ENCODE measurements around the gene MOG. TPM values are rescaled to one million over a fixed set of nuclear protein-coding genes. Genes with fewer than 3 reads are reported as not detected.
"Not testable (repeated sequence)": the region's sequence is repeated elsewhere in the genome, so short reads cannot be mapped to it uniquely, and the experiment has no call there.

Gene MOG
- total RNA-seq, 1 experiment from 2014 or later = not detected

DNA sequence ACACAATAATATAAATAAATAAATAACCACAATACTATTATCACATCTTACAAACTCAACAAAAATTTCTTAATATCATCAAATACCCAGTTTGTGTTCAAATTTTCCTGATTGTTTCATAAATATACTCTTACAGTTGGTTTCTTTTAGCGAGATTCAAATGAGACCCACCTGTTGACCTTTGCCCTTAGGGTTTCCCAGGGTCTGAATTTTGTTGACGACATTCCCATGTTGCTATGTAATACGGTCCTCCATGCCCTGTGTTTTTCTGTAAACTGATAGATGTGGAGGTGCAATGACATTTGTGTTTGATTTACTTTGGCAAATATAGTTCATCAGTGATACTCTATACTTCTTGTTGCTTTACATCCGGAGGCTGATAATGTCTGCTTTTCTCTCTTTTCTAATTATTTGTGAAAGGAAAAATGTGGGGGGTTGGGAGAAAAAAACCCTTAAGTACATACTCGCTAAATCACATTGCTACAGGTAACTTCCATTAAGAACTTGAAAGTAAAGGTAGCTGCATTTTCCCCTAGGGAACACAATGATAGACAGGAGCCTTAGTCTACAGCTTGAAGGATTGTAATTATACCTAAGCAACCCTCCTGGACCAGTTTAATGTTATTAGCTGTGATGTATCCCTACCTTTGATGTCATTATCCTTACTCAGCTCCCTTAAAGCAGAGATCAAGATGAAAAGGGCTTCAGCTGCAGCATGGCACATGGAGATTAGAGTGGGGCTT, 6.6 kb downstream of the MOG start:
- in situ Hi-C loops (cut with HindIII; ENCODE audit: low pct_unique_long_range_greater_than_20kb, low sequenced_read_pairs) = no loop called here

DNA sequence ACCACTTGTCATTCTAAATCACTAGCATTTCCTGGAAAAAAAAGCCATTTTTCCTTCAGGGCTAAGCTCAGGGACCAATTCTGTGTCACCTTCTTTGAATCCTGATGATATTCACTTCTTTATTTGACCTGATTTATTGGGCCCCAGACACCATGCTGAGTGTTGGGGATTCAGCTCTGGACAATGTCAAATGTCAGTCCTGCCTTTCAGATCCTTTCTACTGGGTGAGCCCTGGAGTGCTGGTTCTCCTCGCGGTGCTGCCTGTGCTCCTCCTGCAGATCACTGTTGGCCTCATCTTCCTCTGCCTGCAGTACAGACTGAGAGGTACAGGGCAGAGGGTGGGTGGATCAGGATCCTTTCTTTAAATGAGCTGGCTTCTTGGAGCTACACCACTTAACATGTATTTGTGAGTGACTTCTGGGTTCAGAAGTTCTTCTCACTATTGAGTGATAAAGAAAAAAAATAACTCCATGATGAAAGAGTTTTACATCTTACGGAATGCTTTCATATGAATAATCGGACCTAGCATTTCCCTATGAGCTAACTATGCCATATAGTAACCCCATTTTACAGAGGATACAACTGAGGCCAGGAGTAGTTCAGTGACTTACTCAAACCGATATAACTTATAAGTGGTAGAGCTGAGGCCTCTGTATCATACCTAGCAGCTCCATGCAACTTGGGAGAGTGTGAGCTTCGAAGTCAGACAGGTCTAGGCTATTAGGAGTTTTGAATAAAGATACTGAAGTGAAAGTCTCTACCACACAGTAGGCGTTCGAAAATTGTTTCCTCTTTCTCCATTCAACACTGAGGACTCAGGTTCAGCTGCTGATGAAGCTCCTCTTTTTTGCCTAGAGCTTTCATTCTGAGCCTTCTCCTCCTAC, 9.3 kb downstream of the MOG start:
- in situ Hi-C loops (cut with HindIII; ENCODE audit: low pct_unique_long_range_greater_than_20kb, low sequenced_read_pairs) = no loop called here

More for the DNA sequence above, 6.6 kb downstream of the MOG start:
- no peak for DNase-seq (ENCODE audit: low read depth, low spot score)

DNA sequence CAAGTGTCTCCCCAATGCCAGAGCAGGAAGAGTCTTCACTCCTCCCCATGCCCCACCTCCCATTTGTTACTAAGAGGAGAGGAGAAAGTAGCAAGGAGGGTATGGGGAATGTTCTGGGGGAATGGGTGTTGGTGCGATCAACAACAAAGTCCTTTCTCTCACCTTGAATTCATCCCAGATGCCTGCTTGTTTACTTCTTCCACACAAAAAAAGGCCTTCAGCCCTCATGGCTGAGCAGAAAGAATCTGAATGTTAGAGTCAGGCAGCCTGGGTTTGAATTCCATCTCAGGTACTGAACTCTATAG, 9.9 kb downstream of the MOG start:
- in situ Hi-C loops (cut with HindIII; ENCODE audit: low pct_unique_long_range_greater_than_20kb, low sequenced_read_pairs) = no loop called here
- DNase-seq (ENCODE audit: low read depth, low spot score) = no peak

More for the DNA sequence above, 9.3 kb downstream of the MOG start:
- no peak for DNase-seq (ENCODE audit: low read depth, low spot score)

DNA sequence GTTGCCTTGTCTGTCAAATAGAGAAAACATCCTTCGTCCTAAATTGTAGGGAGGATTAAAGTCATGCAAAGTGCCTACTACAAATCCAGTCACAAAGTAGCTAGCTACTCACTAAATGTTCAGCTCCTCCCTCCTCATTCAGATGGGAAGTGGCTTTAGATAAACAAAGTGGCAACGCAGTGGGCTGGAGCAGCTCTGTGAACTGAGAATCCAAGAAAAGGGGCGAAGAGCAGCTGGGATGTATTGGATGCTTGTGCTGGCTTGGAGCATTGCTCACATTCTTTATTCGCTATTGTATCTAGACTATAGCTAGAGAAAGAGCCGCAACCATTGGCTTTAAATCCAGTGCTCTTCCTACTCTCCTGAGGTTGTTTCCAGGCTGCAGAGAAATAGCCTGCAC, 10.3 kb downstream of the MOG start:
- no peak for DNase-seq (ENCODE audit: low read depth, low spot score)
- in situ Hi-C loops (cut with HindIII; ENCODE audit: low pct_unique_long_range_greater_than_20kb, low sequenced_read_pairs) = no loop called here

DNA sequence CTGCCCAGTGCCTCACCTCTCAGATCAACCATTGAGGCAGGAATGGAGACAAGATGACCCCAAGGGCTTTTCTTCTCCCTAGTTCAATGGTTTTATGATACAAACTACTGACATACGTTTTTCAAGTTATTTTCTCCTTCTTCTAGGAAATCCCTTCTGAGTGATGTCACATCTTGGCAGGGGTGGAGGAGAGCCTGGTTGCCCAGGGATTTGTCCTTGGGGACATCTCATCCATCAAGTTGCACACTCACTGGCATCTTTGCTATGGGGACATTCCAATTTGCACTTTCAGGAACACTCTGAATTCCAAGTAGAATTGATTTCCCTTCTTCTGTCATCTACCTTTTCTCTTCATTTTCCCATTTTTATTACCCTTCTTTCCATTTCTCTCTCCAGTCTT, 14.1 kb downstream of the MOG start:
- in situ Hi-C loops (cut with HindIII; ENCODE audit: low pct_unique_long_range_greater_than_20kb, low sequenced_read_pairs) = no loop called here
- DNase-seq (ENCODE audit: low read depth, low spot score) = no peak

DNA sequence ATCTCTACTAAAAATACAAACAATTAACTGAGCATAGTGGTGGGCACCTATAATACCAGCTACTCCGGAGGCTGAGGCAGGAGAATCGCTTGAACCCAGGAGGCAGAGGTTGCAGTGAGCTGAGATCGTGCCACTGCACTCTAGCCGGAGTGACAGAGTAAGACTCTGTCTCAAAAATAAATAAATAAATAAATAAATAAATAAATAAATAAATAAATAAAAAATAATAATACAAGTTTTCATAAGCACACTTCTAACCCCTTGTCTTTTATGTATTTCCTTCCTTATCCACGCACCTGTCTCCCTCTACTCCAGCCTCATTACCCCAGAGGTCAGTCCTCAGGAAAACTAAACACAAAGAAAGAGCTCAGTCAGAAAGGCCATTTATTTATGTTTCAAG, 15.2 kb downstream of the MOG start:
- in situ Hi-C loops (cut with HindIII; ENCODE audit: low pct_unique_long_range_greater_than_20kb, low sequenced_read_pairs); DNase-seq (ENCODE audit: low read depth, low spot score): not testable (repeated sequence)

DNA sequence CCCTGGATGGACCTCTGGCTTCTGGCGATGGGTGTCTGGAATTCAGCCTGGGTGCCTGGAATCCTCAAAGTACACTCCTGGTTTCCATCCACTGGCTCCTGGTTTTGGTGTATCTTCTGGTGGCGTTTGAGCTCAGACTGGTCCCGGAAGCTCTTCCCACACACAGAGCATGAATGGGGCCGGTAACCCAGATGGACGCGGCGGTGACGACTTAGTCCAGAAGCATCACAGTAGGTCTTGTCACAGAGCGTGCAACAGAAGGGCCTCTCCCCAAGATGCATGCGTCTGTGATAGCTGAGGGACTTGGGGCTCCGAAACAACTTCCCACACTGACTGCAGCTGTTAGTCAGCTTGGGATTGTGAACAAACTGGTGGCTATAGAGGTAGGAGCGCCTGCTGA, 16.3 kb downstream of the MOG start:
- in situ Hi-C loops (cut with HindIII; ENCODE audit: low pct_unique_long_range_greater_than_20kb, low sequenced_read_pairs) = no loop called here
- DNase-seq (ENCODE audit: low read depth, low spot score) = no peak

DNA sequence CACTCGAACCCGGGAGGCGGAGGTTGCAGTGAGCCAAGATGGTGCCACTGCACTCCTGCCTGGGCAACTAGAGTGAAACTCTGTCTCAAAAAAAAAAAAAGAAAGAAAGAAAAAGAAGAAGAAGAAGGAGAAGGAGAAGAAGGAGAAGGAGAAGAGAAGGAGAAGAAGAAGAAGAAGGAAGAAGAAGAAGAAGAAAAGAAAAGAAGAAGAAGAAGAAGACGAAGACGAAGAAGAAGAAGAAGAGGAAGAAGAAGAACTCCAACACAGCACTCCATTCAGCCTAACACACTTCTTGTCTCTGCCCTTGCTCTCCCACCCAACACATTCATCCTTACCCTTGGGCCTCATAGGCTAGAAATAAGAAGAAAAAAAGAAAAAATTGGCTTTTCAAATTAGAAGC, 17.1 kb downstream of the MOG start:
- in situ Hi-C loops (cut with HindIII; ENCODE audit: low pct_unique_long_range_greater_than_20kb, low sequenced_read_pairs) = no loop called here
- no peak for DNase-seq (ENCODE audit: low read depth, low spot score)

DNA sequence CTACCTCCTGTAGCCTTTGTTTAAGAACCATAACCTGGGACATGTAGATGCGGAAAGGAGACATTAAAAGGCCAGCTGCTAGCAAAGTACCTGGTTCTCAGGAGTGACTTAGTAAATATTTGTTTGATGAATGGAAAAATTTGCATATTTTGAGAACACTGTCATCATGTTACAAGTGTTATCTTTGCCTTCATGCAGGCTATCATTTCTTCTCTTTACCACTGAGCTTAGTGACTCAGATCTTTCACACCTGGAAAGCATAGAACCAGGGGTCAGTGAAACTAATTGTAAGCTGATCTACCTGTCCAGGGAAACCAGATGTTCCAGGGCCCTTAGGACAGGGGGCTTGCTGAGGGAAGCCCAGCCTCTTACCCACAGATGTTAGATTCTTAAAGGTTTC, 18.7 kb downstream of the MOG start:
- no peak for DNase-seq (ENCODE audit: low read depth, low spot score)
- in situ Hi-C loops (cut with HindIII; ENCODE audit: low pct_unique_long_range_greater_than_20kb, low sequenced_read_pairs) = no loop called here

DNA sequence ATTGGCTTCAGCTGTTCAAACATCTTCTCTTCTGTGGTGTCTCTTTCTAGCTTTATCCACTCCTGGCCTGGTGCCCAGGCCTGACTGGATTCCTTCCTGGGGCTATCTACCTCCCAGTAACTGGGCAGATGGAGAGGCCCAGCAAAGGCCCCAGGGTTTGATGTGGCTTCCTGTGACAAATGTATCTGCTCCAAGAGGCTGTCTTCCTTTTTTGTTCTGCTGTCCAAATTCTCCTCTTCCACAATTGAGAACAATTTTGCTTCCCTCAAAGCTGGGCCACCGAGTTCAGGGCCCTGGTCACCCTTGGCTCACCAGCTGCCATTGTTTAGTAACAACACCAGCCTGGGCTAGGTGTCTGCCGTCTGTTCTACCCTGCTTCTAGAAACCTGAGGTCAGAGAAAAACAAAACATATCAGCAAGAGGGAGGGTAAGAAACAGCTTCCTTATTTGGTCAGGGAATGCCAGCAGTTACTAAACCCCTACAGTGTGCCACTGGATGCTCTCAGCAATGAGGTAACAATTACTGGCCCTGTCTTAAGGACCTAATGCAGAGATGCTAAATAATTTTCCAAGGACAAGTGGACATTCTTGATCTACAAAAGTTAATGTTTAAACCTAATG, 20.2 kb downstream of the MOG start:
- in situ Hi-C loops (cut with HindIII; ENCODE audit: low pct_unique_long_range_greater_than_20kb, low sequenced_read_pairs) = no loop called here

DNA sequence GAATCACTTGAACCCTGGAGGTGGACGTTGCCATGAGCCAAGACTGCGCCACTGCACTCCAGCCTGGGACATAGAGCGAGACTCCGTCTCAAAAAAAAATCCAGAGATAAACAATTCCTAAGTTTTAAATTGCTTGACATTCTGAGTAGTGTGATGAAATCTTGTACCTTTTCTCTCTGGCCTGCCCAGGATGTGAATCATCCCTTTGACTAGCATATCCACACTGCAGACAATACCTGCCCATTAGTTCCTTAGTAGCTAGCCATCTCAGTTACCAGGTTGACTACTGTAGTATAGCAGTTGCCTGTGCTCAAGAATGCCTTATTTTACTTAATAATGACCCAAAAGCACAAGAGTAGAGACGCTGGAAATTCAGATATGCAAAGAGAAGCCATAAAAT, 21.2 kb downstream of the MOG start:
- in situ Hi-C loops (cut with HindIII; ENCODE audit: low pct_unique_long_range_greater_than_20kb, low sequenced_read_pairs) = no loop called here
- DNase-seq (ENCODE audit: low read depth, low spot score) = no peak

More for the DNA sequence above, 20.2 kb downstream of the MOG start:
- DNase-seq (ENCODE audit: low read depth, low spot score) = no peak

DNA sequence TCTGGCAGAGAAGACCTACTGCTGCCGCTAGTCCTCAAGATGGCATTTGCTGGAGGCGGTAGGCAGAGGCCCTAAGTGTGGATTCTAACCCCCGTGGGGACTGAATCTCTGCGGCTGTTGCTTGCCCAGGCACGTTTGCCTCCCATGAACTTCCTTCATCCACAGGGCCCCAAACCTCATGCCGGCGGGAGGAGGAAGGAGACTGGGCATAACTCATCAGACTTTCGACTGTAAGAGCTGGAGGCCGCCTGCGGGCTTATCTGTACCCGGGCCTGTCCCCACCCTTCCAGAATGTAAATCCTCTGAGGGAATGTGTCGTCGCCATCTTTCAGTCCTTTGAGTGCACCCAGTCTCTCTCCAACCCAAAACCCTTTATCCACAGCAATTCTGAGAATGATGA, 23.1 kb downstream of the MOG start:
- in situ Hi-C loops (cut with HindIII; ENCODE audit: low pct_unique_long_range_greater_than_20kb, low sequenced_read_pairs) = no loop called here
- no peak for DNase-seq (ENCODE audit: low read depth, low spot score)

DNA sequence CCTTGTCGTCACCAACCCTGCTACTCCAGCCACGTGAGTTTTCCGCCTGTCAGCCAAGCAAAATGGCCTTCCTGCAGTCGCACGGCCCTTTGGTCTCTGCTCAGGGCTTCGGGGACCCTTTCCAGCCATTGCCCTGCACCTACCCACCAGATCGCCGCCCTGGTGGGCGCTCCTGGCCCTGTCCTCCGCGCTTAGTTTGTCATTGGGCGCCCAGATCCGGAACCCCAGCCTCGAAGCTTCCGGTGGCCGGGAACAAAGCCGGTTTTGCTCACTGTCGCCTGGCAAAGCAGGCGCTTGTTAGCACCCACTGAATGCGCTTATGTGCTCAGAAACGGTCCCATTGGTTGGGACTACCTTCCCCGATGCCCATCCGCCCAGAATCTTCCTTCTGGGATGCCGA, 23.5 kb downstream of the MOG start:
- no peak for DNase-seq (ENCODE audit: low read depth, low spot score)
- in situ Hi-C loops (cut with HindIII; ENCODE audit: low pct_unique_long_range_greater_than_20kb, low sequenced_read_pairs) = no loop called here

DNA sequence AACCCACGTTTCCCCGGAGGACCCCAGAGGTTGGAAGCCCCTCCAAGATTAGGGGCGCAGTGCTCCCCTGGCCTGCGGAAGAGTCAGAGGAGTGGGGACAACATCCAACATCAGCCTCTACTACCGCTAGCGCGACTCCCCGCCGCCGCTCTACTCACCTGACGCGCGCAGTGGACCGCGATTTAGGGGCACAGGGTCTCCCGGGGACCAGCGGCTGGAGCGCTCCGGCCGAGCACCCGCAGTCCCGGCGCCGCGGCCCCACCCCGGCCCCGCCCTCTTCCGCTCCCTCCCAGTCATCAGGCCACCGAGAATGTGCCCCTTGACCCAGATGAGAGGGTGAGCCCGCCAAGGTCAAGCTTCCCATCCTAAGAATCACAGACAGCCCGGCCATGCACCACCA, 24.0 kb downstream of the MOG start, which contains the start of gene ZFP57:
ZFP57 (minus strand) TSS at position 249 of the 400 bp plus-strand sequence. CDS start 4,149 bp downstream, outside the sequence.
- DNase-seq (ENCODE audit: low read depth, low spot score) = no peak
- in situ Hi-C loops (cut with HindIII; ENCODE audit: low pct_unique_long_range_greater_than_20kb, low sequenced_read_pairs) = no loop called here

DNA sequence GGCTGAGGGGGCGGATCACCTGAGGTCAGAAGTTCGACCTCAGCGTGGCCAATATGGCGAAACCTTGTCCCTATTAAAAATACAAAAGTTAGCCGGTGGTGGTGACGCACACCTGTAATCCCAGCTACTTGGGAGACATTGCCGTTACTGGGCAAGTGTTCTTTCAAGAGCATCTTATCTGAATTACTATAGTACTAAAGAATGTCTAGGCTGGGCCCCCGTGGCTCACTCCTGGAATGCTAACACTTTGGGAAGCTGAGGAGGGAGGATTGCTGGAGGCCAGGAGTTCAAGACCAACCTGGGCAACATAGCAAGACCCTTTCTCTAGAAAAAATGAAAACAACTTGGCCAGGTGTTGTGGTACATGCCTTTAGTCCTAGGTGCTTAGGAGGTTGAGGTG, 24.9 kb downstream of the MOG start:
- DNase-seq (ENCODE audit: low read depth, low spot score) = no peak
- in situ Hi-C loops (cut with HindIII; ENCODE audit: low pct_unique_long_range_greater_than_20kb, low sequenced_read_pairs) = no loop called here

DNA sequence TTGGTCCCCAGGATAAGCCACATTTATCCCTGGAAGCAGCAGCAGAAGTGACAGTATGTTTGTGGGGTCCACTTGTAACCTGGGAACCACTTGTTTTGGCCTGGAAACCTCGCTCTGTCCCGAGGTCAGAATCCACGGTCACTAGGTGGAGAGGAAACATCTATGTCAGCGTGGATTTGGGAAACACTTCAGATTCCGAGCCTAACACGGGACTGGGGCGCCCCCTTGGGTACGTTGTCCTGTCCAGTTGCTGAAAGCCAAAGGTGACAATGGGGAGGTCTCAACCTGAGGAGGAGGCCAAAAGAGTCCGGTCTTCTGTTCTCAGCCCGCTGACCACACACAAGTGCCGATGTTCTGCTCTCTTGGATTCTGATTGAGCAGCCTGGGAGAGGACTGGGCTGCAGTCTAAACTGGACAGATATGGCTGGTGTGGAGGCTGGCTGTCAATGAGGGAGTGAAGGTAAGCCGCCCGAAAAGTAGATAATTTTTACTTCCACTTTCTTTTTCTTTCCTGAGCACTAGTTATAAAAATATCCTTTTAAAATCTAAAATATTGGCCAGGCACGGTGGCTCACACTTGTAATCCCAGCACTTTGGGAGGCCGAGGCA, 28.9 kb downstream of the MOG start:
- in situ Hi-C loops (cut with HindIII; ENCODE audit: low pct_unique_long_range_greater_than_20kb, low sequenced_read_pairs) = no loop called here

DNA sequence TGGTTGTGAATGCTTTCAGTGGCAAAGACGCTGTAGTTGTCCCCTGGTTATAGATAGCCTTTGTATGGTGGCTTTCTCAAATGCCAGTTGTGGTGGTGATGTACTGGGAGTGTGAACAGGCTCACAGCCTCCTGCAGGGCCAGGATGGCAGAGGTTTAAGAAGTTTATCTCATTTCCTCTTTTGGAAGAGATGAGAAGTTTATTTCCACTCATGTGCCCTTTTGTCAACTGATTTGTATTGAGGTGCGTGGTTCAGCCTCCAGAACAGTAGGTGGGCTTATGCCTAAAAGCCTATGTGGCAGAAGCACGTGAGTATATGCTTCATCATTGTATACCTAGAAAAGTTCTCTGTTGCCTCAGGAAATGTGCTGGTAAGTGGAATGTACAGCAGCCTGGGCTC, 37.7 kb downstream of the MOG start:
- no peak for DNase-seq (ENCODE audit: low read depth, low spot score)
- in situ Hi-C loops (cut with HindIII; ENCODE audit: low pct_unique_long_range_greater_than_20kb, low sequenced_read_pairs) = no loop called here

More for the DNA sequence above, 28.9 kb downstream of the MOG start:
- peak; percentile 45 for DNase-seq (ENCODE audit: low read depth, low spot score)

Data from SK-MEL-5 (cell line).